GM12878 (cell line): ENCODE measurements around the gene MPIG6B. TPM values are rescaled to one million over a fixed set of nuclear protein-coding genes. Genes with fewer than 3 reads are reported as not detected.
A peak's percentile ranks its signal among the peaks of the same experiment; 100 is the strongest.

Experiments used
- CTCF ChIP-seq, 3 experiments: IDR thresholded peaks in 2 of 3; conservative IDR thresholded peaks in 1 of 3; 2 replicates each; pipeline ENCODE4 v1.5.1; 2011; ENCODE audit warnings: low read depth in 3 of 3, low read length in 3 of 3, mild to moderate bottlenecking in 3 of 3, control low read depth in 2 of 3, moderate library complexity in 2 of 3, inconsistent platforms in 1 of 3, mixed read lengths in 1 of 3; ENCODE audit not compliant: control insufficient read depth in 2 of 3, insufficient read depth in 1 of 3; ENCODE audit errors: extremely low read depth in 1 of 3
- EGR1 ChIP-seq, 2 experiments: IDR thresholded peaks; 1 replicate in 1 of 2; 2 replicates in 1 of 2; pipeline ENCODE4 v1.6.1; 2011 to 2012; ENCODE audit warnings: low read depth in 2 of 2, low read length in 2 of 2, borderline replicate concordance in 1 of 2, mild to moderate bottlenecking in 1 of 2, moderate library complexity in 1 of 2
- ETV6 ChIP-seq, 2 experiments: fragments of 450-650 bp in 1 of 2; IDR thresholded peaks in 1 of 2; conservative IDR thresholded peaks in 1 of 2; 2 replicates each; pipeline ENCODE4 v1.6.1; 2014; ENCODE audit warnings: antibody characterized with exemption in 1 of 2, borderline replicate concordance in 1 of 2, low read depth in 1 of 2, mild to moderate bottlenecking in 1 of 2, moderate library complexity in 1 of 2
- FOXK2 ChIP-seq: fragments of 450-650 bp; IDR thresholded peaks from 2 replicates; pipeline ENCODE4 v1.6.1; 2017; ENCODE audit warnings: mild to moderate bottlenecking, moderate library complexity
- HDGF ChIP-seq: fragments of 450-650 bp; IDR thresholded peaks from 2 replicates; pipeline ENCODE4 v1.6.1; 2016; ENCODE audit warnings: antibody characterized with exemption
- IRF5 ChIP-seq: fragments of 450-650 bp; IDR thresholded peaks from 2 replicates; pipeline ENCODE4 v1.6.1; 2017; ENCODE audit warnings: borderline replicate concordance
- MLLT1 ChIP-seq: fragments of 450-650 bp; IDR thresholded peaks from 2 replicates; pipeline ENCODE4 v1.6.1; 2016; ENCODE audit warnings: mild to moderate bottlenecking
- NFYA ChIP-seq: IDR thresholded peaks from 2 replicates; pipeline ENCODE4 v1.6.1; 2011; ENCODE audit warnings: low read depth, mild to moderate bottlenecking, low read length, improper control_type of control experiment, borderline replicate concordance
- POLR2AphosphoS5 ChIP-seq: IDR thresholded peaks from 2 replicates; pipeline ENCODE4 v1.6.1; 2011; ENCODE audit warnings: mild to moderate bottlenecking, low read length, inconsistent platforms
- RCOR1 ChIP-seq: conservative IDR thresholded peaks from 2 replicates; pipeline ENCODE4 v1.6.1; 2012; ENCODE audit warnings: low read depth, low read length, improper control_type of control experiment
- RUNX3 ChIP-seq: IDR thresholded peaks from 2 replicates; pipeline ENCODE4 v1.6.1; 2012; ENCODE audit warnings: low read length, inconsistent platforms
- SMAD5 ChIP-seq: IDR thresholded peaks from 2 replicates; pipeline ENCODE4 v1.6.1; 2016; ENCODE audit warnings: antibody characterized with exemption, low read depth
- SUPT20H ChIP-seq: IDR thresholded peaks from 2 replicates; pipeline ENCODE4 v1.6.1; 2011; ENCODE audit warnings: low read depth, mild to moderate bottlenecking, low read length, moderate library complexity, borderline replicate concordance; ENCODE audit not compliant: control insufficient read depth
- TCF3 ChIP-seq: IDR thresholded peaks from 2 replicates; pipeline ENCODE4 v1.6.1; 2012; ENCODE audit warnings: low read depth, mild to moderate bottlenecking, low read length, borderline replicate concordance; ENCODE audit not compliant: insufficient read depth
- TCF7 ChIP-seq: IDR thresholded peaks from 2 replicates; pipeline ENCODE4 v1.6.1; 2014; ENCODE audit warnings: antibody characterized with exemption, borderline replicate concordance
- ZNF217 ChIP-seq: fragments of 450-650 bp; IDR thresholded peaks from 2 replicates; pipeline ENCODE4 v1.6.1; 2017; ENCODE audit warnings: antibody characterized with exemption, mild to moderate bottlenecking
- ZSCAN29 ChIP-seq: fragments of 450-650 bp; IDR thresholded peaks from 2 replicates; pipeline ENCODE4 v1.6.1; 2017; ENCODE audit warnings: mild to moderate bottlenecking, moderate library complexity
- polyA plus RNA-seq, 11 experiments: library from polyadenylated mRNA; depleted of rRNA in 4 of 11; unstranded in 6 of 11; stranded (reverse) in 5 of 11; fragments of >200 nt; fragmentation: Nextera tagmentation in 4 of 11; fragmentation: Illumina TruSeq in 1 of 11; extraction: Ambion mirVana in 4 of 11; extraction: Trizol in 1 of 11; gene quantifications; 1 replicate in 1 of 11; 2 replicates in 10 of 11; pipeline versions ENCODE4 v1.2.1 to v1.2.3, GENCODE V29; 2011 to 2016; ENCODE audit warnings: inconsistent platforms in 2 of 11, missing spikeins in 2 of 11, low read depth in 1 of 11
- total RNA-seq, 4 experiments: library from RNA; depleted of rRNA in 3 of 4; stranded (reverse); fragments of >200 nt in 3 of 4; fragmentation: Illumina TruSeq in 1 of 4; extraction: Trizol in 1 of 4; gene quantifications; 2 replicates each; pipeline versions ENCODE4 v1.2.1 to v1.2.3, GENCODE V29; 2013 to 2021
- TF ChIP-seq, protein P1 (sequence below): fragments of 450-650 bp; IDR thresholded peaks from 2 replicates; pipeline ENCODE4 v1.6.1; 2014; ENCODE audit warnings: mild to moderate bottlenecking
- TF ChIP-seq, protein P2 (sequence below): fragments of 450-650 bp; IDR thresholded peaks from 2 replicates; pipeline ENCODE4 v1.6.1; 2017; ENCODE audit warnings: antibody characterized with exemption, mild to moderate bottlenecking, moderate library complexity

The MPIG6B gene
- total and polyA plus RNA-seq, 10 of the 15 experiments (the other 5 are each of a cell fraction or from before 2014, with no cell fraction given): not detected

- TF ChIP-seq IRF5 (no peak), RCOR1 (no peak), FOXK2 (no peak), MLLT1 (peak; percentile 51; the same call in 1 of the 2 replicates), POLR2AphosphoS5 (peak; percentile 43), SUPT20H (no peak), SMAD5 (peak; percentile 8), TCF7 (no peak), ZNF217 (no peak), EGR1 (IDR thresholded peaks at IDR 0.05; ENCODE audit: borderline replicate concordance in 1 of 2, low read depth in 2 of 2, low read length in 2 of 2) (no peak), RUNX3 (no peak), NFYA (peak; percentile 75; the same call in 1 of the 2 replicates), ZSCAN29 (no peak), TCF3 (no peak), ETV6 (conservative IDR thresholded peaks at IDR 0.05 in 1 of 2, IDR thresholded peaks at IDR 0.05 in 1 of 2; ENCODE audit: borderline replicate concordance in 1 of 2, low read depth in 1 of 2) (no peak), HDGF (no peak), CTCF (IDR thresholded peaks at IDR 0.05 in 2 of 3, conservative IDR thresholded peaks at IDR 0.05 in 1 of 3; ENCODE audit: control insufficient read depth in 2 of 3, extremely low read depth in 1 of 3, insufficient read depth in 1 of 3, low read depth in 3 of 3, low read length in 3 of 3) (no peak)
- TF ChIP-seq, protein P1, sequence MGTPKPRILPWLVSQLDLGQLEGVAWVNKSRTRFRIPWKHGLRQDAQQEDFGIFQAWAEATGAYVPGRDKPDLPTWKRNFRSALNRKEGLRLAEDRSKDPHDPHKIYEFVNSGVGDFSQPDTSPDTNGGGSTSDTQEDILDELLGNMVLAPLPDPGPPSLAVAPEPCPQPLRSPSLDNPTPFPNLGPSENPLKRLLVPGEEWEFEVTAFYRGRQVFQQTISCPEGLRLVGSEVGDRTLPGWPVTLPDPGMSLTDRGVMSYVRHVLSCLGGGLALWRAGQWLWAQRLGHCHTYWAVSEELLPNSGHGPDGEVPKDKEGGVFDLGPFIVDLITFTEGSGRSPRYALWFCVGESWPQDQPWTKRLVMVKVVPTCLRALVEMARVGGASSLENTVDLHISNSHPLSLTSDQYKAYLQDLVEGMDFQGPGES: peak; percentile 90
- TF ChIP-seq, protein P2, sequence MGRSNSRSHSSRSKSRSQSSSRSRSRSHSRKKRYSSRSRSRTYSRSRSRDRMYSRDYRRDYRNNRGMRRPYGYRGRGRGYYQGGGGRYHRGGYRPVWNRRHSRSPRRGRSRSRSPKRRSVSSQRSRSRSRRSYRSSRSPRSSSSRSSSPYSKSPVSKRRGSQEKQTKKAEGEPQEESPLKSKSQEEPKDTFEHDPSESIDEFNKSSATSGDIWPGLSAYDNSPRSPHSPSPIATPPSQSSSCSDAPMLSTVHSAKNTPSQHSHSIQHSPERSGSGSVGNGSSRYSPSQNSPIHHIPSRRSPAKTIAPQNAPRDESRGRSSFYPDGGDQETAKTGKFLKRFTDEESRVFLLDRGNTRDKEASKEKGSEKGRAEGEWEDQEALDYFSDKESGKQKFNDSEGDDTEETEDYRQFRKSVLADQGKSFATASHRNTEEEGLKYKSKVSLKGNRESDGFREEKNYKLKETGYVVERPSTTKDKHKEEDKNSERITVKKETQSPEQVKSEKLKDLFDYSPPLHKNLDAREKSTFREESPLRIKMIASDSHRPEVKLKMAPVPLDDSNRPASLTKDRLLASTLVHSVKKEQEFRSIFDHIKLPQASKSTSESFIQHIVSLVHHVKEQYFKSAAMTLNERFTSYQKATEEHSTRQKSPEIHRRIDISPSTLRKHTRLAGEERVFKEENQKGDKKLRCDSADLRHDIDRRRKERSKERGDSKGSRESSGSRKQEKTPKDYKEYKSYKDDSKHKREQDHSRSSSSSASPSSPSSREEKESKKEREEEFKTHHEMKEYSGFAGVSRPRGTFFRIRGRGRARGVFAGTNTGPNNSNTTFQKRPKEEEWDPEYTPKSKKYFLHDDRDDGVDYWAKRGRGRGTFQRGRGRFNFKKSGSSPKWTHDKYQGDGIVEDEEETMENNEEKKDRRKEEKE: no peak
Measured at GRCh38 chr6:31739639-31740396, 16.6 kb downstream of the MPIG6B start, which contains the start of gene MSH5 (continued).
